Duodenal mucosa (tissue), 2 donors: ENCODE data around the gene EMX2.
"Not testable (repeated sequence)": the region's sequence is repeated elsewhere in the genome, so short reads cannot be mapped to it uniquely, and the experiment has no call there.

ENCODE experiments used
- H3K27ac ChIP-seq: one replicate; pipeline ENCODE4 v1.7.0; 2013; ENCODE audit warnings: low read depth, low read length
- H3K27me3 ChIP-seq, 2 donors: one replicate each; pipeline ENCODE4 v1.7.0; 2013; ENCODE audit warnings: low read length in 2 of 2, control low read depth in 1 of 2; ENCODE audit not compliant: insufficient read depth in 2 of 2, control insufficient read depth in 1 of 2
- H3K36me3 ChIP-seq, 2 donors: one replicate each; pipeline ENCODE4 v1.7.0; 2013; ENCODE audit warnings: low read length in 2 of 2, control low read depth in 1 of 2; ENCODE audit not compliant: insufficient read depth in 2 of 2, control insufficient read depth in 1 of 2
- H3K4me1 ChIP-seq, 2 donors: one replicate each; pipeline ENCODE4 v1.7.0; 2013; ENCODE audit warnings: low read length in 2 of 2, control low read depth in 1 of 2; ENCODE audit not compliant: insufficient read depth in 2 of 2, control insufficient read depth in 1 of 2
- H3K4me3 ChIP-seq, 2 donors: one replicate each; pipeline ENCODE4 v1.7.0; 2013; ENCODE audit warnings: low read length in 2 of 2, low read depth in 1 of 2
- H3K9ac ChIP-seq, 2 donors: one replicate each; pipeline ENCODE4 v1.7.0; 2013; ENCODE audit warnings: low read length in 2 of 2, low read depth in 1 of 2
- H3K9me3 ChIP-seq, 2 donors: one replicate each; pipeline ENCODE4 v1.7.0; 2013; ENCODE audit warnings: low read length in 2 of 2, control low read depth in 1 of 2; ENCODE audit not compliant: control insufficient read depth in 1 of 2

The EMX2 gene

GRCh38 chr10:117504562-117504961 lies 38.0 kb upstream of the EMX2 start:
- no peak overlapping the region for H3K27ac ChIP-seq
- H3K27me3 ChIP-seq, result peaks cover 3 to 5% of the 10 kb centered on the region in 2 donors
- no peaks in the 10 kb centered on the region for H3K9me3 ChIP-seq
- no peak overlapping the region for H3K4me3 ChIP-seq
- H3K9ac ChIP-seq, result no peak overlapping the region
- no peaks in the 10 kb centered on the region for H3K4me1 ChIP-seq
- H3K36me3 ChIP-seq, result no peaks in the 10 kb centered on the region

- not testable (repeated sequence) for H3K9me3 ChIP-seq, H3K9ac ChIP-seq, H3K27ac ChIP-seq, H3K4me3 ChIP-seq, H3K27me3 ChIP-seq, H3K4me1 ChIP-seq, H3K36me3 ChIP-seq
Observed at GRCh38 chr10:117507081-117507480, 35.5 kb upstream of the EMX2 start.

- peaks cover 2 to 11% of the 10 kb centered on the region in 2 donors for H3K27me3 ChIP-seq
- H3K9me3 ChIP-seq, result no peaks in the 10 kb centered on the region
- H3K27ac ChIP-seq, result no peak overlapping the region
- no peaks in the 10 kb centered on the region for H3K4me1 ChIP-seq
- H3K9ac ChIP-seq, result no peak overlapping the region
- no peak overlapping the region for H3K4me3 ChIP-seq
- H3K36me3 ChIP-seq, result no peaks in the 10 kb centered on the region
Observed at GRCh38 chr10:117509573-117509972, 33.0 kb upstream of the EMX2 start.

GRCh38 chr10:117511601-117512390 lies 30.8 kb upstream of the EMX2 start:
- Histone ChIP-seq H3K4me3 (no peak overlapping the region), H3K27ac (no peak overlapping the region), H3K9ac (no peak overlapping the region), H3K36me3 (no peaks in the 10 kb centered on the region), H3K27me3 (peaks cover 2 to 8% of the 10 kb centered on the region in 2 donors), H3K4me1 (no peaks in the 10 kb centered on the region), H3K9me3 (no peaks in the 10 kb centered on the region)

- H3K27ac ChIP-seq, result no peak overlapping the region
- H3K27me3 ChIP-seq, result peaks cover 9 to 14% of the 10 kb centered on the region in 2 donors
- no peaks in the 10 kb centered on the region for H3K9me3 ChIP-seq
- no peaks in the 10 kb centered on the region for H3K4me1 ChIP-seq
- H3K36me3 ChIP-seq, result no peaks in the 10 kb centered on the region
- H3K4me3 ChIP-seq, result no peak overlapping the region
- no peak overlapping the region for H3K9ac ChIP-seq
Observed at GRCh38 chr10:117514971-117515370, 27.6 kb upstream of the EMX2 start.

- H3K27me3 ChIP-seq, result peaks cover 9 to 18% of the 10 kb centered on the region in 2 donors
- H3K27ac ChIP-seq, result no peak overlapping the region
- no peaks in the 10 kb centered on the region for H3K36me3 ChIP-seq
- H3K4me1 ChIP-seq, result no peaks in the 10 kb centered on the region
- H3K9ac ChIP-seq, result no peak overlapping the region
- H3K9me3 ChIP-seq, result no peaks in the 10 kb centered on the region
- no peak overlapping the region for H3K4me3 ChIP-seq
Observed at GRCh38 chr10:117516681-117517080, 25.9 kb upstream of the EMX2 start.

- Histone ChIP-seq H3K36me3 (no peaks in the 10 kb centered on the region), H3K27me3 (peaks cover 8 to 13% of the 10 kb centered on the region in 2 donors), H3K4me3 (no peak overlapping the region), H3K27ac (no peak overlapping the region), H3K4me1 (no peaks in the 10 kb centered on the region), H3K9ac (no peak overlapping the region), H3K9me3 (no peaks in the 10 kb centered on the region)
Observed at GRCh38 chr10:117518246-117518645, 24.3 kb upstream of the EMX2 start.

GRCh38 chr10:117519286-117519685 lies 23.3 kb upstream of the EMX2 start:
- no peaks in the 10 kb centered on the region for H3K36me3 ChIP-seq
- no peak overlapping the region for H3K4me3 ChIP-seq
- peaks cover 10 to 15% of the 10 kb centered on the region in 2 donors for H3K27me3 ChIP-seq
- H3K9me3 ChIP-seq, result no peaks in the 10 kb centered on the region
- H3K27ac ChIP-seq, result no peak overlapping the region
- H3K9ac ChIP-seq, result no peak overlapping the region
- no peaks in the 10 kb centered on the region for H3K4me1 ChIP-seq

- Histone ChIP-seq H3K9ac (no peak overlapping the region), H3K4me3 (no peak overlapping the region), H3K27ac (no peak overlapping the region), H3K9me3 (no peaks in the 10 kb centered on the region), H3K4me1 (no peaks in the 10 kb centered on the region), H3K36me3 (no peaks in the 10 kb centered on the region), H3K27me3 (peaks cover 10 to 15% of the 10 kb centered on the region in 2 donors)
Observed at GRCh38 chr10:117519879-117520278, 22.7 kb upstream of the EMX2 start.

- no peaks in the 10 kb centered on the region for H3K36me3 ChIP-seq
- H3K4me1 ChIP-seq, result peaks cover 0 to 7% of the 10 kb centered on the region in 2 donors
- H3K9me3 ChIP-seq, result no peaks in the 10 kb centered on the region
- peaks cover 61 to 77% of the 10 kb centered on the region in 2 donors for H3K27me3 ChIP-seq
- H3K27ac ChIP-seq, result no peak overlapping the region
- no peak overlapping the region for H3K9ac ChIP-seq
- no peak overlapping the region for H3K4me3 ChIP-seq
Observed at GRCh38 chr10:117530791-117531190, 11.8 kb upstream of the EMX2 start.
